ENCODE results near the gene RXFP1.

The RXFP1 gene

GRCh38 chr4:158606969-158607368 lies 85.3 kb downstream of the RXFP1 start:
- Histone ChIP-seq H3K36me3 (ENCODE audit: control insufficient read depth, insufficient read depth, low read length) (no peaks in the 10 kb centered on the region), H3K27me3 (replicated peaks; ENCODE audit: control insufficient read depth, insufficient read depth, low read length) (no peaks in the 10 kb centered on the region), H3K4me3 (replicated peaks; ENCODE audit: low read depth, low read length) (no peak overlapping the region)
- DNase-seq (ENCODE audit: extremely low read depth, insufficient read length) = no peak
- no peak for TF ChIP-seq CTCF (IDR thresholded peaks at IDR 0.05; ENCODE audit: insufficient read depth, low read length, poor library complexity, severe bottlenecking)

- H3K4me3 ChIP-seq (replicated peaks; ENCODE audit: low read depth, low read length) = no peak overlapping the region
- DNase-seq (ENCODE audit: extremely low read depth, insufficient read length) = no peak
- H3K27me3 ChIP-seq (replicated peaks; ENCODE audit: control insufficient read depth, insufficient read depth, low read length) = no peaks in the 10 kb centered on the region
- TF ChIP-seq CTCF (IDR thresholded peaks at IDR 0.05; ENCODE audit: insufficient read depth, low read length, poor library complexity, severe bottlenecking) = no peak
- no peaks in the 10 kb centered on the region for H3K36me3 ChIP-seq (ENCODE audit: control insufficient read depth, insufficient read depth, low read length)
These were observed 87.4 kb downstream of the RXFP1 start for GRCh38 chr4:158609116-158609515.

- H3K4me3 ChIP-seq (replicated peaks; ENCODE audit: low read depth, low read length) = no peak overlapping the region
- DNase-seq (ENCODE audit: extremely low read depth, insufficient read length) = no peak
- no peaks in the 10 kb centered on the region for H3K36me3 ChIP-seq (ENCODE audit: control insufficient read depth, insufficient read depth, low read length)
- TF ChIP-seq CTCF (IDR thresholded peaks at IDR 0.05; ENCODE audit: insufficient read depth, low read length, poor library complexity, severe bottlenecking) = no peak
- no peaks in the 10 kb centered on the region for H3K27me3 ChIP-seq (replicated peaks; ENCODE audit: control insufficient read depth, insufficient read depth, low read length)
These were observed 89.1 kb downstream of the RXFP1 start for GRCh38 chr4:158610790-158611189.

- DNase-seq (ENCODE audit: extremely low read depth, insufficient read length) = no peak
- TF ChIP-seq CTCF (IDR thresholded peaks at IDR 0.05; ENCODE audit: insufficient read depth, low read length, poor library complexity, severe bottlenecking) = no peak
- Histone ChIP-seq H3K27me3 (replicated peaks; ENCODE audit: control insufficient read depth, insufficient read depth, low read length) (no peaks in the 10 kb centered on the region), H3K4me3 (replicated peaks; ENCODE audit: low read depth, low read length) (no peak overlapping the region), H3K36me3 (ENCODE audit: control insufficient read depth, insufficient read depth, low read length) (no peaks in the 10 kb centered on the region)
These were observed 91.4 kb downstream of the RXFP1 start for GRCh38 chr4:158613046-158613445.

GRCh38 chr4:158617956-158618355 lies 96.3 kb downstream of the RXFP1 start:
- DNase-seq (ENCODE audit: extremely low read depth, insufficient read length) = no peak
- Histone ChIP-seq H3K27me3 (replicated peaks; ENCODE audit: control insufficient read depth, insufficient read depth, low read length) (no peaks in the 10 kb centered on the region), H3K4me3 (replicated peaks; ENCODE audit: low read depth, low read length) (no peak overlapping the region), H3K36me3 (ENCODE audit: control insufficient read depth, insufficient read depth, low read length) (no peaks in the 10 kb centered on the region)
- TF ChIP-seq CTCF (IDR thresholded peaks at IDR 0.05; ENCODE audit: insufficient read depth, low read length, poor library complexity, severe bottlenecking) = no peak

- H3K4me3 ChIP-seq (replicated peaks; ENCODE audit: low read depth, low read length) = no peak overlapping the region
- DNase-seq (ENCODE audit: extremely low read depth, insufficient read length) = peak; percentile 10
- H3K27me3 ChIP-seq (replicated peaks; ENCODE audit: control insufficient read depth, insufficient read depth, low read length) = no peaks in the 10 kb centered on the region
- no peak for TF ChIP-seq CTCF (IDR thresholded peaks at IDR 0.05; ENCODE audit: insufficient read depth, low read length, poor library complexity, severe bottlenecking)
- H3K36me3 ChIP-seq (ENCODE audit: control insufficient read depth, insufficient read depth, low read length) = no peaks in the 10 kb centered on the region
These were observed 100.0 kb downstream of the RXFP1 start for GRCh38 chr4:158621729-158622128.
